Measurements from ENCODE around the gene CPSF4L.

The CPSF4L gene

GRCh38 chr17:73228748-73229236, 32.9 kb downstream of the CPSF4L start:
- peak; percentile 85 for DNase-seq

- DNase-seq: no peak
Measured at GRCh38 chr17:73227944-73228343, 33.7 kb downstream of the CPSF4L start.

GRCh38 chr17:73227379-73227778, 34.3 kb downstream of the CPSF4L start:
- no peak for DNase-seq

GRCh38 chr17:73226556-73227172, 35.0 kb downstream of the CPSF4L start:
- DNase-seq: no peak

DNA sequence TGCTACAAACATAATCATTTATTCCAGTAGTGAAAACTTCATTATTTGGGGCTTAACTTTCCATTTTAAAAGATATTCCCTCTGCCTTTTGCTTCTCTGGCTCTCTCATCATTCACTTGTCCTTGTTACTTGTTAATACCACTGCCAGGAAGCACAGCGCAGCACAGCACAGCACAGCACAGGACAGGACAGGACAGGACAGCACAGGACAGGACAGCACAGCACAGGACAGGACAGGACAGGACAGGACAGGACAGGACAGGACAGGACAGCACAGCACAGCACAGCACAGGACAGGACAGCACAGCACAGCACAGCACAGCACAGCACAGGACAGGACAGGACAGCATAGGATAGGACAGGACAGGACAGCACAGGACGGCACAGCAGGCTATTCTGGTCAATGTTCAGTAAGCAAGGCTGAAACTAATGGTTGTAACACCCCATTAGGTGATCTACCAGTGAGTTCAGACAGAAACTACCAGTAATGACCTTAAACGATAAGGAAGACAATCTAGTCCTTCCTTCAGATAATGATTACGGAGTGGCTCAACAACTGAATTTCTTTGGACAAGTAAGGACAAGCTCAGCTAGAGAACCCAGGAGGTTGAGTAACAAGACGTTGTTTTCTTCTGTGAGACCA, 36.9 kb downstream of the CPSF4L start:
- no peak for DNase-seq

- no peak for DNase-seq
Measured at GRCh38 chr17:73224237-73224636, 37.4 kb downstream of the CPSF4L start.

- DNase-seq: no peak
Measured at GRCh38 chr17:73223626-73224230, 38.0 kb downstream of the CPSF4L start.

- DNase-seq: peak; percentile 93
Measured at GRCh38 chr17:73215447-73215846, 46.2 kb downstream of the CPSF4L start.

GRCh38 chr17:73214851-73215250, 46.8 kb downstream of the CPSF4L start:
- no peak for DNase-seq

DNA sequence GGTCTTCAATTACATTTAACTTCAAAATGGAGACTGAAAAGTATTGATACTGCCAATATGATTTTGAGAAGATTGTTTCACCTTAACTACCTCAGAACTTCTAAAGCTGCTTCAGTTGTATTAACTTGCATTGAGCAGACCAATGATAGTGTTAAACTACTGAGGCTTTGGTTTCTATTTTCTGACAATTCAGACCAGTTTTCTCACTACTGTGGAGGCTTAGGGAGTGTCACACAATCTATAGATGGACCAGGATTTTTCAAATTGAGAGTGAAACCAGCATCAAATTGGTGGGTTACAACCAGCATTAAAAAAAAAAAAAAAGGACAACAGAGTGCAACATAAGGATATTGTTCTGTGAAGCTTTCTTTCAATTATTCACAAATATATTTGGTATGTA, 47.7 kb downstream of the CPSF4L start:
- no peak for DNase-seq

GRCh38 chr17:73211745-73212144, 49.9 kb downstream of the CPSF4L start:
- DNase-seq: no peak

DNA sequence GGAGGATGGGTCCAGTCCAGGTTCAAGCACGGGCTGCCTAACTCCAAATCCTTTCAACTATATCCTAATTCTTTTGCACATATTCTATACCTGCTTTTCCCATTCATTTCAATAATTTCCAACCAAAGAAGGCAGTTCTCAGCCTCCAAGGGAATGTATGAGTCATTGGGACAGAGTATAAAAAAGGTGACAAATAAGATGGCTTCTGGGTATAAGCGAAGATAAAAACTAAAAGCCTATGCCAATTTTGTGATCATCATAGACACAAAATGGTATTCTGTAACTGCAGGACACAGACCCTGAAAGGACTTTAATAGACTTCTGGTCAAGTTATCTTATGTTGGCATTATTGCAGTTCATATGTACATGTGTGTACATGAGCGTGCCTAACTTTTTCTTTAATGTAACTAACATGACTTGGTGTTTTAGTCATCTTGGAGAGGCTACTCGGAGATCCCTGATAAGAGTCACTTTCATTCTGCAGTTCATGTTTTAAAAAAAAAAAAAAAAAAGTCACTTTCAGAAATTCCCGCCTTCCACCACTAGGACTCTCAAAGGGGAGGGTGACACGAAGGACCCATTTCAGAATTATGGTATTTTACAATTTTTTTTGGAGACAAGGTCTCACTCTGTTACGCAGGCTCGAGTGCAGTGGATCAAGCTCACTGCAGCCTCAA, 51.5 kb downstream of the CPSF4L start:
- peak; percentile 57 for DNase-seq

DNA sequence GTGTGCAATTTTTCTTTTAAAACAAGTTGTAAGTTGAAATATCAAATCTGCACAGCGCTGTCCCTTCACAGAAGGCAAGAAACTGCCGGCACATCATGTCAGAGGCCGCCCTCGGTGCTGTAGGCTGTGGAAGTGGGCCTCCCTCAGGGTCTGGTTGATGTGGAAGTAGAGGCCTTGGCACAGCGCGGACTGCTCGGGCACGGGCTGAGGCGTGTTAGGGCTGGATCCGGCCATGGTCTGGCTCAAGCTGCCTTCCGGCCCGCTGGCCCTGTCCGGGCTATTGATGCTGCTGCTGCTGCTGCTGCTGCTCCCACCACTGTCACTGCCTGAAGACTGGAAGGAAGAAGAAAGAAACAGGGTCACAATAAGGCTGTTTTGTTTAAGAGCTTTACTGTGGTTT, 52.2 kb downstream of the CPSF4L start:
- DNase-seq: no peak

DNA sequence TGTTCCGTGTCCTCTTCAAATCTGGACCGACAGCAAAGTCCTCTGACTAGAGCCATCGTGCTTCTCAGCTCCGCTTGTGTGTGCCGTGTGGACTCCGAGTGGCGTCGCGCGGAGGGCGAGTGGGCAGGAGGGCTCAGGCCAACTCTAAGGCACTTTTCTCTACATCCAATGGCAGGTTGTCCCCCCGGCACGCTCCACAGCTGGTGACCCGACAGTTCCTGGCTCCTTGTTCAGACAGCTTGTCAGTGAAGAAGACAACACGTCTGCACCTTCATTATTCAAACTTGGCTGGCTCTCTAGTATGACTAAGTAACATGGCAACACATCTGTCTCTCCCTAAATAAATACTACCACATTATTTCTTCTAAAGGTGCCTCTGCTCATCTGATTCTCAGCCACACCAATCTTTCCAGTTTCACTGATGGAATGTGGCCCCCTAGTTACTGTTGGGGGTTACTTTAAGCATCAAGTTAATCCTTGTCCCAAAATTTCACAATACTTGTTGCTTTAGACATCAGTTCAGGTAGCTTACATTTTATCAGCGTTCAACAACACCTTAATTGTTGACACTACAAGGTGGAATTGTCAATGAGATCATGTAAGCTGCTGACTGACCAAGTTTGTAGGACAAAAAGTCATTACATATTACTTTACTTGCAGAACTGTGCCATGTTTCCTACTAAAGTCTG, 53.4 kb downstream of the CPSF4L start:
- no peak for DNase-seq

- DNase-seq: peak; percentile 99
Measured at GRCh38 chr17:73205459-73205961, 56.2 kb downstream of the CPSF4L start.

GRCh38 chr17:73203788-73204479, 57.7 kb downstream of the CPSF4L start:
- peak; percentile 69 for DNase-seq

DNA sequence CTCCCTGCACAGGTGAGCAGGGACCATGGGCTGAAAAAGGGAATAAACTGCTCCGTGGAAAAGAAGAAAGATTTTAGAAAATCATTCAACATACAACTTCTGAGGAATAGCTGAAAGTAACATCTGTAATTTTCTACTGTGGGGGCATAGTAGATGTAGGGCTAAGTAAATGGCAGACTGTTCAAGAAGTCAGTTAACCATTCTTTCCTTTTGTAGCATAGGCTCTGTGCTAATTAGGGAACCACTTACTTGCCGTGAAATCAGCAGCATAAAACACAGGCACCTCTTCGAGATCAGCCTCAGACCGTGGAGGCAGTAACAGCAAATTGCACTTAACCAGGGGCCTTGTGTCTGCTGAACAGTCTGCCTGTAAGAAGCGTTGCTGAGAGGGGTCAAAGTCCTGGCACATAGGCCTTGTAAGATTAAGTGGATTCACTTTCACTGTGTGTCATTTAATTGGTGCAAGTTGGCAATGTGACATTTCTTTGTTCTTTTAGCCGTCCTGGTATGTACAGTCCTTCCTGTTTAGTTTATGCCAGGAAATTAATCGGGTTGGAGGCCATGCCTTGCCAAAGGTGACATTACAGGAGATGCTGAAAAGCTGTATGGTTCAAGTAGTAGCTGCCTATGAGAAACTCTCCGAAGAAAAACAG, 58.4 kb downstream of the CPSF4L start:
- DNase-seq: peak; percentile 95

- peak; percentile 30 for DNase-seq
Measured at GRCh38 chr17:73201215-73202069, 60.2 kb downstream of the CPSF4L start.

DNA sequence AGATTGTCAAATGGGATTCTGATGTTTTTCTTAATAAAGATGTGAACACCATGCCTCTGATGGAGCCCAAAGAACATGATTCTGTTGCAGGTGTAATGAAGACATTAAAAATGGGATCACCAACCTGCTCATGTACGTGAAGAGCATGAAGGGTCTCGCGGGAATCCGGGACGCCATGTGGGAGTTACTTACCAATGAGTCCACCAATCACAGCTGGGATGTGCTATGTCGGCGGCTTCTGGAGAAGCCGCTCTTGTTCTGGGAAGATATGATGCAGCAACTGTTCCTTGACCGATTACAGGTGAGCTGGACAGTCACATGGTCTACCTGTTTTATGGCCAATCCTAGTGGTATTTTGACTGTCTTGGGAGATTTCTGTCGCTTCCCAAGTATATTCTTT, 61.2 kb downstream of the CPSF4L start:
- no peak for DNase-seq

GRCh38 chr17:73199751-73200317, 61.8 kb downstream of the CPSF4L start:
- DNase-seq: no peak

GRCh38 chr17:73198930-73199260, 62.8 kb downstream of the CPSF4L start:
- DNase-seq: no peak
